GM21526 (cell line): Measurements from ENCODE around the gene SETD2.
"Not testable (repeated sequence)": the region's sequence is repeated elsewhere in the genome, so short reads cannot be mapped to it uniquely, and the experiment has no call there.

Source experiments
- ATAC-seq: cut with Tn5 transposase; IDR thresholded peaks from one replicate; pipeline ENCODE4 v1.9.1; 2021; ENCODE audit warnings: moderate library complexity; ENCODE audit not compliant: unreplicated experiment, low FRiP score

SETD2 gene

GRCh38 chr3:47164007-47164881 lies at the start of gene SETD2:
TSS of gene SETD2 (minus strand) at chr3:47164113. CDS start at chr3:47163924, 189 bp downstream.
- peak; percentile 68 for ATAC-seq

- ATAC-seq: no peak
Observed at GRCh38 chr3:47210863-47211405, 47.0 kb upstream of the SETD2 start.

- not testable (repeated sequence) for ATAC-seq
Observed at GRCh38 chr3:47206022-47206421, 42.1 kb upstream of the SETD2 start.

GRCh38 chr3:47204875-47205274 lies 41.0 kb upstream of the SETD2 start:
- ATAC-seq: no peak

- ATAC-seq: no peak
Observed at GRCh38 chr3:47202542-47202941, 38.6 kb upstream of the SETD2 start.

GRCh38 chr3:47197287-47197686 lies 33.4 kb upstream of the SETD2 start:
- ATAC-seq: no peak

- no peak for ATAC-seq
Observed at GRCh38 chr3:47194994-47195393, 31.1 kb upstream of the SETD2 start.

GRCh38 chr3:47193871-47194859 lies 30.3 kb upstream of the SETD2 start:
- no peak for ATAC-seq

- ATAC-seq: no peak
Observed at GRCh38 chr3:47186285-47186684, 22.4 kb upstream of the SETD2 start.

GRCh38 chr3:47181685-47182084 lies 17.8 kb upstream of the SETD2 start:
- ATAC-seq: not testable (repeated sequence)

- not testable (repeated sequence) for ATAC-seq
Observed at GRCh38 chr3:47180011-47180410, 16.1 kb upstream of the SETD2 start.

GRCh38 chr3:47176582-47176981 lies 12.7 kb upstream of the SETD2 start:
- ATAC-seq: no peak

- ATAC-seq: peak; percentile 20
Observed at GRCh38 chr3:47163169-47164006, 525 bp downstream of the SETD2 start.

GRCh38 chr3:47162697-47163168 lies 1.2 kb downstream of the SETD2 start:
- ATAC-seq: no peak

GRCh38 chr3:47161983-47162696 lies 1.8 kb downstream of the SETD2 start:
- no peak for ATAC-seq

- ATAC-seq: no peak
Observed at GRCh38 chr3:47159820-47160219, 4.1 kb downstream of the SETD2 start.

GRCh38 chr3:47158208-47158607 lies 5.7 kb downstream of the SETD2 start:
- no peak for ATAC-seq

- ATAC-seq: no peak
Observed at GRCh38 chr3:47156396-47156795, 7.5 kb downstream of the SETD2 start.

- no peak for ATAC-seq
Observed at GRCh38 chr3:47152578-47152977, 11.3 kb downstream of the SETD2 start.
